HepG2 (cell line): Measurements from ENCODE around the gene KCNMB4. TPM values are rescaled to one million over a fixed set of nuclear protein-coding genes. Genes with fewer than 3 reads are reported as not detected.

Experiments
- ATAC-seq: fragments of 200-7000 bp; cut with Tn5 transposase; 3 replicates; pipeline ENCODE4 v1.9.1; 2020; ENCODE audit warnings: mild to moderate bottlenecking, moderate library complexity
- BruUV-seq: library from RNA; stranded (reverse); fragments of 400-500 nt; replicated peaks from 2 replicates; lab custom pipeline; 2021; lab: Mats Ljungman, UMichigan
- CTCF ChIA-PET: fragments of 300-600 bp; formaldehyde crosslinking; extraction: SDS; loops from one replicate; lab custom pipeline; 2021; ENCODE audit warnings: low total read pairs, inconsistent platforms, low intra/inter-chr PET ratio; lab: Yijun Ruan, JAX
- POLR2A ChIA-PET: fragments of 350-600 bp; sonication (Branson Sonifier 250); formaldehyde crosslinking; loops from one replicate; lab custom pipeline; 2020; ENCODE audit warnings: antibody characterized with exemption, inconsistent platforms; lab: Yijun Ruan, JAX
- DNase-seq: peaks from one replicate; pipeline ENCODE4 v3.0.0-alpha.2; 2015; ENCODE audit warnings: low spot score
- FAIRE-seq: peaks from 3 replicates; lab custom pipeline; 2011; peaks lifted over from hg19 to GRCh38; lab: Jason Lieb, UNC
- H2AFZ ChIP-seq: one replicate; pipeline ENCODE4 v1.6.1; 2011; ENCODE audit warnings: low read length, inconsistent platforms
- H3K27ac ChIP-seq: fragments of 300-600 bp; 3 replicates; pipeline ENCODE4 v1.8.0; 2011; ENCODE audit warnings: mixed run types, mild to moderate bottlenecking, mixed read lengths, low read length, inconsistent platforms; ENCODE audit not compliant: insufficient read depth; ENCODE audit errors: extremely low read length
- H3K27me3 ChIP-seq, 2 experiments: fragments of 200-600 bp in 1 of 2; 2 replicates in 1 of 2; 3 replicates in 1 of 2; pipeline versions ENCODE4 v1.6.0 to v1.8.0; 2011; ENCODE audit warnings: low read length in 2 of 2, mild to moderate bottlenecking in 2 of 2, moderate library complexity in 2 of 2, inconsistent platforms in 1 of 2; ENCODE audit not compliant: insufficient read depth in 2 of 2, control insufficient read depth in 1 of 2
- H3K36me3 ChIP-seq, 2 experiments: fragments of 200-600 bp in 1 of 2; replicated peaks in 1 of 2; 2 replicates in 1 of 2; 3 replicates in 1 of 2; pipeline versions ENCODE4 v1.5.1 to v1.8.0; 2011; ENCODE audit warnings: low read length in 2 of 2, inconsistent platforms in 1 of 2; ENCODE audit not compliant: insufficient read depth in 2 of 2, control insufficient read depth in 1 of 2
- H3K4me1 ChIP-seq: 2 replicates; pipeline ENCODE4 v1.5.1; 2012; ENCODE audit warnings: low read length, inconsistent platforms; ENCODE audit not compliant: insufficient read depth
- H3K4me2 ChIP-seq: 2 replicates; pipeline ENCODE4 v1.6.0; 2011; ENCODE audit warnings: low read depth, low read length, inconsistent platforms
- H3K4me3 ChIP-seq, 3 experiments: fragments of 200-600 bp in 1 of 3; sonication (generic), shearing (Covaris generic) in 1 of 3; replicated peaks in 1 of 3; 2 replicates each; pipeline ENCODE4 v1.5.1; 2011 to 2016; ENCODE audit warnings: low read length in 3 of 3, inconsistent platforms in 2 of 3, low read depth in 2 of 3, mild to moderate bottlenecking in 2 of 3, control low read depth in 1 of 3, mixed read lengths in 1 of 3; ENCODE audit not compliant: insufficient read depth in 1 of 3
- H3K79me2 ChIP-seq: one replicate; pipeline ENCODE4 v1.6.1; 2011; ENCODE audit warnings: low read length, inconsistent platforms; ENCODE audit not compliant: insufficient read depth
- H3K9ac ChIP-seq: 2 replicates; pipeline ENCODE4 v1.6.0; 2011; ENCODE audit warnings: mild to moderate bottlenecking, low read depth, low read length, inconsistent platforms; ENCODE audit not compliant: insufficient read depth
- H3K9me3 ChIP-seq: 2 replicates; pipeline ENCODE4 v1.5.1; 2012; ENCODE audit warnings: mild to moderate bottlenecking, low read length
- H4K20me1 ChIP-seq: 2 replicates; pipeline ENCODE4 v1.6.0; 2011; ENCODE audit warnings: inconsistent platforms, mild to moderate bottlenecking, low read length, moderate library complexity; ENCODE audit not compliant: insufficient read depth
- ATF7 ChIP-seq, 2 experiments: fragments of 450-650 bp in 1 of 2; sonication (generic) in 1 of 2; formaldehyde crosslinking in 1 of 2; IDR thresholded peaks; 2 replicates each; pipeline versions ENCODE4 v1.4.0 to v1.6.1; 2016 to 2020; ENCODE audit warnings: antibody characterized with exemption in 1 of 2, mild to moderate bottlenecking in 1 of 2, missing genetic modification reagents in 1 of 2
- CREB1 ChIP-seq, 2 experiments: fragments of 450-650 bp in 1 of 2; IDR thresholded peaks; 2 replicates each; pipeline ENCODE4 v1.6.1; 2016 to 2017; ENCODE audit warnings: control low read depth in 1 of 2, mild to moderate bottlenecking in 1 of 2, missing compliant biosample characterization in 1 of 2, missing genetic modification characterization in 1 of 2
- GLMP ChIP-seq: sonication (generic); formaldehyde crosslinking; IDR thresholded peaks from 2 replicates; pipeline ENCODE4 v1.9.0; 2021; ENCODE audit warnings: missing genetic modification reagents, mild to moderate bottlenecking, borderline replicate concordance
- HCFC1 ChIP-seq: fragments of 150-350 bp; IDR thresholded peaks from 2 replicates; pipeline ENCODE4 v1.6.1; 2014; ENCODE audit warnings: low read depth, low read length
- KLF11 ChIP-seq: IDR thresholded peaks from 2 replicates; pipeline ENCODE4 v1.6.1; 2016; ENCODE audit warnings: missing compliant biosample characterization
- RARG ChIP-seq: sonication (generic); formaldehyde crosslinking; IDR thresholded peaks from 2 replicates; pipeline ENCODE4 v1.4.0; 2020; ENCODE audit warnings: low read depth, mild to moderate bottlenecking, missing genetic modification reagents
- ZBTB26 ChIP-seq: IDR thresholded peaks from 2 replicates; pipeline ENCODE4 v1.6.1; 2016; ENCODE audit warnings: missing compliant biosample characterization, missing genetic modification reagents, borderline replicate concordance
- ZNF136 ChIP-seq: sonication (generic); formaldehyde crosslinking; IDR thresholded peaks from 2 replicates; pipeline ENCODE4 v1.8.1; 2022; ENCODE audit warnings: low read depth, mild to moderate bottlenecking, moderate library complexity, missing genetic modification reagents
- ZNF709 ChIP-seq: sonication (generic); formaldehyde crosslinking; IDR thresholded peaks from 2 replicates; pipeline ENCODE4 v1.5.0; 2020; ENCODE audit warnings: mild to moderate bottlenecking, missing genetic modification reagents
- ZNF776 ChIP-seq: sonication (generic); formaldehyde crosslinking; IDR thresholded peaks from 2 replicates; pipeline ENCODE4 v1.4.0; 2020; ENCODE audit warnings: mild to moderate bottlenecking, missing genetic modification reagents
- WGBS: methylation state at CpG from one replicate; pipeline ENCODE4 v1.1.6; 2017; ENCODE audit warnings: low lambda C conversion rate; 5-methylcytosine and 5-hydroxymethylcytosine counted together
- in situ Hi-C: cut with HindIII; loops from 2 replicates; pipeline ENCODE4 v1.10.0; 2017; ENCODE audit warnings: low pct_unique_long_range_greater_than_20kb; ENCODE audit not compliant: extremely low pct_ligation_motif_present
- intact Hi-C: fragments of 100-400 bp; cut with micrococcal nuclease; formaldehyde crosslinking; loops from one replicate; pipeline ENCODE4 v1.10.0; 2022; ENCODE audit not compliant: unreplicated experiment
- polyA plus RNA-seq, 8 experiments: library from polyadenylated mRNA; depleted of rRNA in 3 of 8; stranded (reverse) in 7 of 8; unstranded in 1 of 8; fragments of >200 nt; fragmentation: Illumina TruSeq in 4 of 8; extraction: Trizol in 4 of 8; gene quantifications; 2 replicates each; pipeline versions ENCODE4 v1.2.1 to v1.2.3, GENCODE V29; 2011 to 2016; ENCODE audit warnings: low read depth in 4 of 8, missing spikeins in 1 of 8, mixed read lengths in 1 of 8; ENCODE audit not compliant: insufficient read depth in 1 of 8
- total RNA-seq, 5 experiments: library from RNA; depleted of rRNA; stranded (reverse); fragments of >200 nt; fragmentation: Illumina TruSeq; extraction: Trizol; gene quantifications; 2 replicates each; pipeline ENCODE4 v1.2.3, GENCODE V29; 2016; ENCODE audit warnings: low read depth in 1 of 5

The KCNMB4 gene
- total and polyA plus RNA-seq, 2 of the 13 experiments (the other 11 are each of a cell fraction or from before 2014, with no cell fraction given): 0.67 to 0.84 TPM

- TF ChIP-seq ZBTB26 (CRISPR knock-in tag) (no peak), RARG (CRISPR knock-in tag) (no peak), ZNF709 (CRISPR knock-in tag) (no peak), KLF11 (no peak), HCFC1 (no peak), GLMP (CRISPR knock-in tag) (no peak), ZNF776 (no peak)
- TF ChIP-seq, all 625 proteins: peak for 0
Observed at GRCh38 chr12:70466753-70467152, 100.7 kb downstream of the KCNMB4 start (continued).

- Histone ChIP-seq H3K27ac (no peak overlapping the region), H3K36me3 (no peaks in the 10 kb centered on the region), H2AFZ (no peak overlapping the region), H3K9me3 (peaks cover 22% of the 10 kb centered on the region), H3K9ac (no peak overlapping the region), H3K4me3 (peak overlapping the region in 2 of 3 experiments; percentile 64 to 70; a peak in 3 of 6 replicates), H3K4me1 (0 out of 2 replicates have a peak, but pooled peaks cover 8% of the 10 kb centered on the region), H3K27me3 (no peaks in the 10 kb centered on the region), H4K20me1 (no peaks in the 10 kb centered on the region), H3K4me2 (peak overlapping the region; percentile 47), H3K79me2 (no peaks in the 10 kb centered on the region)
- ATAC-seq (no peak; the same call in 1 of the 3 replicates), DNase-seq (no peak), FAIRE-seq (no peak)
- POLR2A ChIA-PET: no interaction called here
- intact Hi-C loops (no loop called here), in situ Hi-C loops (no loop called here)
- TF ChIP-seq CREB1 (IDR thresholded peaks at IDR 0.05) (peak; percentile 93), CREB1 (CRISPR knock-in tag; IDR thresholded peaks at IDR 0.05) (no peak), ZNF136 (CRISPR knock-in tag) (no peak), ATF7 (IDR thresholded peaks at IDR 0.05) (peak; percentile 99), ATF7 (CRISPR knock-in tag; IDR thresholded peaks at IDR 0.05) (no peak)
- WGBS: 5% methylated on average over 2 of the region's 2 CpGs
- CTCF ChIA-PET: no interaction called here
- no TSS peak for BruUV-seq
Observed at GRCh38 chr12:70467476-70467875, 101.4 kb downstream of the KCNMB4 start.
